Measurements from ENCODE around the gene NFIX. TPM values are rescaled to one million over a fixed set of nuclear protein-coding genes. Genes with fewer than 3 reads are reported as not detected.
A peak's percentile ranks its signal among the peaks of the same experiment; 100 is the strongest.

Gene NFIX
- total and polyA plus RNA-seq, 9 of the 15 experiments (the other 6 are each of a cell fraction or from before 2014, with no cell fraction given), result 0.28 to 26.8 (median 5.4) TPM

DNA sequence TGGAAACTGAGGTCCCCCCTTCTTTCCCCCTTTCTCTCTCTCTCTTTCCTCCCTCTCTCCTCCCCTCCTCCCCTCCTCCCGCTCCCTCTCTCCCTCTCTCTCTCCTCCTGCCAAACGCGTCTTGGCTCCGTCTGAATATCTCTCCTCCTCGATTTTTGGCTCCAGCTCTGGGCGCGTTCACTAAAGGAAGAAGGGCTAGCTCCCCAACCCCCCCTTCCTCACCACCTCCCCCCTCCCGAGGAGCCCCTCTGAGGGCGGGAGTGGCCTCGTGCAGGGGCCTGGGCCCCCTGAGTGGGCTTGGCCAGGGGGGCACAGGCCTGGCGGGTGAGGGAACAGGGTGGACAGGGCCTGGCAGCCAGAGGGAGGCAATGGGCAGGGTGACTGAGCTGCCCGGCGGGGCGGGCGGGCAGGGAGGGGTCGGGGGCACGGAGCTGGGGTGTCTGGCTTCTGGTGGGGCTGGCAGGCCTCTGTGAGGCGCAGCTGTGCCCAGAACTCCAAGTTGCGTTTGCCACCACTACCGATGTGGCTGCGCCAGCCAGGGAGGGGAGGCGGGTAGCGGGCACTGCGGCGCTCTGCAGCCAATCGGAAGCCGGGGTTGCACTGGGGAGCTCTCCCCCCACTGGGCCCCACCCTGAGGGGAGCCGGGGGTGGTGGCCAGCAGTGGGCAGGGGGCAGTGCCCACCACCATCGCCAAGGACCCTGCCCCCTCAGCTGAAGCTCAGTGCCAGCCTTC lies 7.1 kb downstream of the NFIX start:
- Histone ChIP-seq H2AFZ (ENCODE audit: low read depth, low read length) (no peak overlapping the region), H3K9me3 (replicated peaks; ENCODE audit: control insufficient read depth, insufficient read depth, low read depth, low read length) (no peaks in the 10 kb centered on the region), H3K79me2 (ENCODE audit: control insufficient read depth, insufficient read depth, low read length) (peaks cover 52% of the 10 kb centered on the region), H3K4me3 (no peak overlapping the region), H3K9me1 (ENCODE audit: control insufficient read depth, insufficient read depth, low read length) (peaks cover 8% of the 10 kb centered on the region), H3K27me3 (ENCODE audit: control insufficient read depth in 2 of 2, insufficient read depth in 2 of 2, low read length in 2 of 2) (no peaks in the 10 kb centered on the region), H3K9ac (ENCODE audit: insufficient read depth in 1 of 2, low read depth in 2 of 2, low read length in 2 of 2) (no peak overlapping the region), H3K36me3 (ENCODE audit: control insufficient read depth, insufficient read depth, low read length) (peaks cover 17% of the 10 kb centered on the region; the same call in 1 of the 3 replicates), H3K4me1 (replicated peaks in 1 of 2; ENCODE audit: control insufficient read depth in 2 of 2, insufficient read depth in 2 of 2, low read length in 2 of 2) (peaks cover 0 to 44% of the 10 kb centered on the region in 2 experiments; a peak in 2 of 5 replicates), H3K27ac (ENCODE audit: extremely low read depth, low read depth, low read length) (no peak overlapping the region), H3K4me2 (ENCODE audit: insufficient read depth, low read length) (no peak overlapping the region), H4K20me1 (replicated peaks; ENCODE audit: control insufficient read depth, insufficient read depth, low read length) (peaks cover 16% of the 10 kb centered on the region)
- no peak for ATAC-seq
- ChIA-PET POLR2A (interaction anchor here (1.1 kb wide), 1 partner anchor 49 kb away, joined by 4 read pairs; no protein-coding TSS in a partner anchor), CTCF (ENCODE audit: low intra/inter-chr PET ratio) (no interaction called here)
- intact Hi-C loops (cut with micrococcal nuclease) (no loop called here), in situ Hi-C loops (cut with MboI) (no loop called here)
- 84% methylated on average over 6 of the region's 29 CpGs for WGBS (ENCODE audit: insufficient coverage, low coverage, missing lambda C conversion rate)
- TF ChIP-seq E4F1 (CRISPR knock-in tag; IDR thresholded peaks at IDR 0.05; ENCODE audit: borderline replicate concordance) (no peak), HNRNPL (IDR thresholded peaks at IDR 0.05; ENCODE audit: low read depth, low read length) (peak; percentile 91), PCBP1 (IDR thresholded peaks at IDR 0.05; ENCODE audit: low read depth, low read length, poor library complexity, severe bottlenecking) (peak; percentile 16)
- no TSS peak for BruUV-seq (replicated peaks)
- FAIRE-seq, result no peak
- DNase-seq (ENCODE audit: extremely low read depth in 1 of 4, low spot score in 3 of 4), result no peak
